HepG2 (cell line): Measurements from ENCODE around the gene MRPL9. TPM values are rescaled to one million over a fixed set of nuclear protein-coding genes. Genes with fewer than 3 reads are reported as not detected.

Experiments
- AHDC1 ChIP-seq: sonication (generic); formaldehyde crosslinking; IDR thresholded peaks from 2 replicates; pipeline ENCODE4 v1.5.1; 2020; ENCODE audit warnings: mild to moderate bottlenecking, missing genetic modification reagents, borderline replicate concordance
- ATF6 ChIP-seq: sonication (generic); formaldehyde crosslinking; conservative IDR thresholded peaks from 2 replicates; pipeline ENCODE4 v1.4.0; 2020; ENCODE audit warnings: missing genetic modification reagents
- HOXD1 ChIP-seq: sonication (generic); formaldehyde crosslinking; IDR thresholded peaks from 2 replicates; pipeline ENCODE4 v1.5.0; 2020; ENCODE audit warnings: missing genetic modification reagents
- MEIS2 ChIP-seq: sonication (generic); formaldehyde crosslinking; IDR thresholded peaks from 2 replicates; pipeline ENCODE4 v1.9.0; 2021; ENCODE audit warnings: mild to moderate bottlenecking, missing genetic modification reagents
- MYPOP ChIP-seq: sonication (generic); formaldehyde crosslinking; IDR thresholded peaks from 2 replicates; pipeline ENCODE4 v1.8.1; 2023; ENCODE audit warnings: mild to moderate bottlenecking, moderate library complexity, missing genetic modification reagents
- NFIB ChIP-seq: sonication (generic); formaldehyde crosslinking; IDR thresholded peaks from 2 replicates; pipeline ENCODE4 v1.9.0; 2021; ENCODE audit warnings: missing genetic modification reagents, mild to moderate bottlenecking, borderline replicate concordance
- PAWR ChIP-seq: sonication (generic); formaldehyde crosslinking; IDR thresholded peaks from 2 replicates; pipeline ENCODE4 v1.4.0; 2020; ENCODE audit warnings: missing genetic modification reagents, mild to moderate bottlenecking, borderline replicate concordance
- POLR2AphosphoS2 ChIP-seq: IDR thresholded peaks from 2 replicates; pipeline ENCODE4 v1.6.1; 2011; ENCODE audit warnings: low read depth, low read length, improper control_type of control experiment
- PTBP1 ChIP-seq: fragments of 200-400 bp; formaldehyde crosslinking; IDR thresholded peaks from 2 replicates; pipeline ENCODE4 v1.6.1; 2018; ENCODE audit warnings: low read length, low read depth; ENCODE audit not compliant: poor library complexity, severe bottlenecking
- TFAP4 ChIP-seq: sonication (generic); IDR thresholded peaks from 2 replicates; pipeline ENCODE4 v1.6.1; 2016; ENCODE audit warnings: low read depth, borderline replicate concordance
- ZHX1 ChIP-seq: sonication (generic); formaldehyde crosslinking; IDR thresholded peaks from 2 replicates; pipeline ENCODE4 v1.8.1; 2022; ENCODE audit warnings: low read depth, mild to moderate bottlenecking, missing genetic modification reagents
- ZNF44 ChIP-seq: sonication (generic); formaldehyde crosslinking; IDR thresholded peaks from 2 replicates; pipeline ENCODE4 v1.5.1; 2020; ENCODE audit warnings: mild to moderate bottlenecking, missing genetic modification reagents
- ZNF629 ChIP-seq: sonication (generic); formaldehyde crosslinking; conservative IDR thresholded peaks from 2 replicates; pipeline ENCODE4 v1.5.0; 2020; ENCODE audit warnings: missing genetic modification reagents
- polyA plus RNA-seq, 8 experiments: library from polyadenylated mRNA; depleted of rRNA in 3 of 8; stranded (reverse) in 7 of 8; unstranded in 1 of 8; fragments of >200 nt; fragmentation: Illumina TruSeq in 4 of 8; extraction: Trizol in 4 of 8; gene quantifications; 2 replicates each; pipeline versions ENCODE4 v1.2.1 to v1.2.3, GENCODE V29; 2011 to 2016; ENCODE audit warnings: low read depth in 4 of 8, missing spikeins in 1 of 8, mixed read lengths in 1 of 8; ENCODE audit not compliant: insufficient read depth in 1 of 8
- total RNA-seq, 5 experiments: library from RNA; depleted of rRNA; stranded (reverse); fragments of >200 nt; fragmentation: Illumina TruSeq; extraction: Trizol; gene quantifications; 2 replicates each; pipeline ENCODE4 v1.2.3, GENCODE V29; 2016; ENCODE audit warnings: low read depth in 1 of 5

The MRPL9 gene
- total and polyA plus RNA-seq, 2 of the 13 experiments (the other 11 are each of a cell fraction or from before 2014, with no cell fraction given): 72.1 to 107 TPM

- no peak for TF ChIP-seq AHDC1 (CRISPR knock-in tag)
- TF ChIP-seq MYPOP (CRISPR knock-in tag): peak; percentile 79
- TF ChIP-seq TFAP4: peak; percentile 70; the same call in 1 of the 2 replicates
- TF ChIP-seq PTBP1: no peak
- TF ChIP-seq PAWR: no peak
- TF ChIP-seq MEIS2: peak; percentile 82; the same call in 1 of the 2 replicates
- 0 out of 2 replicates have a peak, but pooled peaks have one; percentile 54 for TF ChIP-seq ZHX1 (CRISPR knock-in tag)
- TF ChIP-seq POLR2AphosphoS2: no peak
- peak; percentile 82; the same call in 1 of the 2 replicates for TF ChIP-seq HOXD1 (CRISPR knock-in tag)
- TF ChIP-seq ZNF629 (CRISPR knock-in tag): no peak; the same call in 1 of the 2 replicates
- TF ChIP-seq ZNF44 (CRISPR knock-in tag): 0 out of 2 replicates have a peak, but pooled peaks have one; percentile 33
- no peak for TF ChIP-seq ATF6 (CRISPR knock-in tag)
- no peak for TF ChIP-seq NFIB (CRISPR knock-in tag)
Observed at GRCh38 chr1:151790071-151790939, 27.0 kb upstream of the MRPL9 start, which contains the start of gene TDRKH (continued).
